ENCODE results near the gene ZNF618. TPM values are rescaled to one million over a fixed set of nuclear protein-coding genes. Genes with fewer than 3 reads are reported as not detected.
A peak's percentile ranks its signal among the peaks of the same experiment; 100 is the strongest.
"Not testable (repeated sequence)": the region's sequence is repeated elsewhere in the genome, so short reads cannot be mapped to it uniquely, and the experiment has no call there.

Gene ZNF618
- total RNA-seq, 1 donor from 2014 or later: 51.5 TPM

DNA sequence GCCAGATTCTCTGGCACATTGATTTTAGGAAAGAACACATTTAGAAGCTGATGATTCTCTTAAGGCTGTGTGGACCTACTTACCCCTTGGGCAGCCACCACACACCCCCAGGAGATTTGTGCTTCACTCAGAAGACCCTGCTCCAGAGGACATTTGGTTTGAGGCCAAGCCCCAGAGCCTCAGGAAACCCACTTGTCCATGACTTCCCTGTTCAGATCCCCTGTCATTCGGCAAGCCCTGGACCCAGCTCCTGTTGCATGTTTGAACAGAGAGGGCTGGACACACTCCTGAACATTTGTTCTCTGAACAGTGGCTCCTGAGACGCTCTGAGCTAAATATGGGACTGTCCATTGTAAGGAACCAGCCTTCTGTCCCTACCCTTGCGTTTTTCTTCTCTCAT is 119.9 kb downstream of the ZNF618 start:
- DNase-seq (ENCODE audit: extremely low spot score, unreplicated experiment): peak; percentile 39
- Mint-ChIP-seq H3K27me3 (no peaks in the 10 kb centered on the region), H3K4me1 (ENCODE audit: unreplicated experiment) (peaks cover 5% of the 10 kb centered on the region), H3K9me3 (no peaks in the 10 kb centered on the region), H3K4me3 (no peak overlapping the region), H3K36me3 (peaks cover 15% of the 10 kb centered on the region), H3K27ac (no peak overlapping the region)
- TF ChIP-seq, protein P1, sequence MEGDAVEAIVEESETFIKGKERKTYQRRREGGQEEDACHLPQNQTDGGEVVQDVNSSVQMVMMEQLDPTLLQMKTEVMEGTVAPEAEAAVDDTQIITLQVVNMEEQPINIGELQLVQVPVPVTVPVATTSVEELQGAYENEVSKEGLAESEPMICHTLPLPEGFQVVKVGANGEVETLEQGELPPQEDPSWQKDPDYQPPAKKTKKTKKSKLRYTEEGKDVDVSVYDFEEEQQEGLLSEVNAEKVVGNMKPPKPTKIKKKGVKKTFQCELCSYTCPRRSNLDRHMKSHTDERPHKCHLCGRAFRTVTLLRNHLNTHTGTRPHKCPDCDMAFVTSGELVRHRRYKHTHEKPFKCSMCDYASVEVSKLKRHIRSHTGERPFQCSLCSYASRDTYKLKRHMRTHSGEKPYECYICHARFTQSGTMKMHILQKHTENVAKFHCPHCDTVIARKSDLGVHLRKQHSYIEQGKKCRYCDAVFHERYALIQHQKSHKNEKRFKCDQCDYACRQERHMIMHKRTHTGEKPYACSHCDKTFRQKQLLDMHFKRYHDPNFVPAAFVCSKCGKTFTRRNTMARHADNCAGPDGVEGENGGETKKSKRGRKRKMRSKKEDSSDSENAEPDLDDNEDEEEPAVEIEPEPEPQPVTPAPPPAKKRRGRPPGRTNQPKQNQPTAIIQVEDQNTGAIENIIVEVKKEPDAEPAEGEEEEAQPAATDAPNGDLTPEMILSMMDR (conservative IDR thresholded peaks at IDR 0.05): no peak

DNA sequence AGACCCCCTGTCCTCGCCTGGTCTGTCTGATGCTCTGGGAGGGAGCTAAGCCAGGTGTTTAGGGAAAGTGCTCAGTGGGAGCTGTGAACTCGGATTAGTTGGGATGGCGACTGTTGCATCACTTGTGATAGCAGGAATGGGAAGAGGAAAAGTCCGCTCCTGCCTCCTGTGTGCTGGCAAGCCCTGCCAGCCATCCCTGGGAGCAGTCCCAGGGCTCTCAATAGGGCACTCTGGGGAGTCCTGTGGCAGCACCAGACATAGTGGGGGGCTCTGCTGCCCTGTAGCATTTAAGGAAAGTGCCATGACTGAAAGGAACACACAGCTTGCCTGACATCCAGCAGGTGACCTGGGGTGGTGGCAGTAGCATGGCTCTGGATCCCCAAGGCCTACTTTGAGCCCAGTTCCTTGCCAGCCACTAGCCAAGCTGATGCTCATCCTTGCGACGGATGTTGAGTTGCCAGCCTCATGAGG is 120.5 kb downstream of the ZNF618 start:
- Mint-ChIP-seq H3K27ac (no peak overlapping the region), H3K27me3 (no peaks in the 10 kb centered on the region), H3K4me1 (ENCODE audit: unreplicated experiment) (peaks cover 5% of the 10 kb centered on the region), H3K36me3 (peaks cover 11% of the 10 kb centered on the region), H3K9me3 (no peaks in the 10 kb centered on the region), H3K4me3 (no peak overlapping the region)
- no peak for DNase-seq (ENCODE audit: extremely low spot score, unreplicated experiment)
- TF ChIP-seq, protein P1 (conservative IDR thresholded peaks at IDR 0.05): no peak

DNA sequence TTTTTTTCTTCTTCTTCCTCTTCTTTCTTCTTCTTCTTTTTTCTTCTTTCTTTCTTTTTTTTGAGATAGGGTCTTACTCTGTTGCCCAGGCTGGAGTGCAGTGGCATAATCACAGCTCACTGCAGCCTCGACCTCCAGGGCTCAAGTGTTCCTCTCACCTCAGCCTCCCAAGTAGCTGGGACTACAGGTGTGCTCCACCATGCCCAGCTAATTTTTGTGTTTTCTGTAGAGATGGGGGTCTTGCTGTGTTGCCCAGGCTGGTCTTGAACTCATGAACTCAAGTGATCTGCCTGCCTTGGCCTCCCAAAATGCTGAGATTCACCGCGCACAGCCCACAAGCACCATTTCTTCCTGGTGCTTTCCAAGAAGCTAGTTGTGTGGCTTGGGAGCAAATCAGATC is 121.0 kb downstream of the ZNF618 start:
- H3K9me3 Mint-ChIP-seq; H3K4me1 Mint-ChIP-seq (ENCODE audit: unreplicated experiment); H3K27ac Mint-ChIP-seq; H3K36me3 Mint-ChIP-seq; H3K4me3 Mint-ChIP-seq; H3K27me3 Mint-ChIP-seq; DNase-seq (ENCODE audit: extremely low spot score, unreplicated experiment): not testable (repeated sequence)

DNA sequence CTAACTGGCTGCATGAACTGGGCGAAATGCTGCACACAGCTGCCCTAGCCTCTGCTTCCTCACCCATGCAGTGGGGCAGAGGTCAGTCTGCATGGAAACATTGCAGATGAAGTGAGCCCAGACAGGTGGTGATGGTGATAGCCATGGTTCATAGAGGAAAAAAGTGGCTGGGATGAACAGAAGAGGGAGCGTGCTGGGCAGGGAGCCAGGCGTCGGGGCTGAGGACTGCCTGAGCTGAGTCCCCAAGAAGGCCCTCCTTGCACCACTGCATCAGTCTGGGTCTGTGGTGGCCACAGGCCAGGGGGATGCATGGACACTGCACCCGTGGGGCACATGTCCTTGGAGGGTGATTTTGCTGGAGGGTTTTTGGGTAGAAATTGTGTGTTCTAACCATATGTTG is 121.5 kb downstream of the ZNF618 start:
- Mint-ChIP-seq H3K4me3 (no peak overlapping the region), H3K9me3 (no peaks in the 10 kb centered on the region), H3K27me3 (no peaks in the 10 kb centered on the region), H3K36me3 (peaks cover 10% of the 10 kb centered on the region), H3K27ac (no peak overlapping the region), H3K4me1 (ENCODE audit: unreplicated experiment) (peaks cover 5% of the 10 kb centered on the region)
- TF ChIP-seq, protein P1 (conservative IDR thresholded peaks at IDR 0.05): no peak
- no peak for DNase-seq (ENCODE audit: extremely low spot score, unreplicated experiment)

DNA sequence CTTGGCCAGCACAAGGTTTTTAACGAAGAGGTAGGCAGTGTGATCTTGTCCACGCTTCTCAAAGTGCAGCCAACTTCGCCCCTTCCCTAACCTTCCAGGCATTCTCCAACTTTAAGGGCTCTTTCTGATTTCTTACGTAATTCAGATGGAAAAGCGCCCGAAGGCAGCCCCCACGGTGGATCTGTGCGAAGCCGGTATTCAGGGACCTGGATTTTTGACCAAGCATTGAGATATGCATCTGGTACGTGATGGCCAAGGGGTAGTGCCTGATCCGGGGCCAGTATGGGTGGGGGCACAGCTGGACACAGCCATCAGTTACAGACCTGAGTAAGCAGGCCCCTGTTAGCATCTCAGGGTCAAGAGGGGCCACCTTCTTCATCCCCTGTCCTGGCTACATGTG is 122.0 kb downstream of the ZNF618 start:
- Mint-ChIP-seq H3K27ac (no peak overlapping the region), H3K9me3 (no peaks in the 10 kb centered on the region), H3K27me3 (no peaks in the 10 kb centered on the region), H3K36me3 (peaks cover 6% of the 10 kb centered on the region), H3K4me3 (no peak overlapping the region), H3K4me1 (ENCODE audit: unreplicated experiment) (peaks cover 5% of the 10 kb centered on the region)
- TF ChIP-seq, protein P1 (conservative IDR thresholded peaks at IDR 0.05): no peak
- DNase-seq (ENCODE audit: extremely low spot score, unreplicated experiment): no peak

DNA sequence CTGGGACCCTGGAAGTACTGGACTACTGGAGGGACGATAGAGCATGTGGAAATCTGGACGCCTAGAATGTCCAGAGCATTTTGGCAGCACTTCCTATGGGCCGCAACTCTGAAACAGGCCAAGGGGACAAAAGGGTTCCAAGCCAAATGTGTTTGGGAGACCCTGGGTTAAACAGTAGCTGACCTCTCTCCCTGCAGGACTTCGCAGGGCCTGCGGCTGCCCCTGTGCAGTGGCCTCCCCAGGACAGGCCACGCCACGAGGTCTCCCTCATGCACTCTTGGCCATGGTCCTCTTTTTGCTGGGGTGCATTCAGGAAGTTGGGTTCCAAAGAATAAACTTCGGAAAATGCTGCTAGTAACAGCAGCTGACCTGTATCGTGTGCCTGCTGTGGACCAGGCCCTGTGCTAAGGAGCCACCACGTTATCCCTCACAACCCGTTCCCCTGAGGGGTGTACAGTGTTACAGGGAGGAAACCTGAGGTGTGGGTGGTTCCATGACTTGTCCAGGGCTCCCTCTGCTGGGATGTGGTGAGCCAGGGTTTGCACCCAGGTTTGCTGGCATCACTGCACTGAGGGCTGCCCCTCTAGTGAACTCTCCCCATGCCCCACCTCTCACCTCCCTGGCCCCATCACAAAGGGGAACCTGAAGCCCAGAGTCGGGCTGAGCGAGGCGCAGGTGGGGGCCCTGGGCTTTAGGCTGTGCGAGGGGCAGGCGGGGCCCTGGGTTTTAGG is 122.6 kb downstream of the ZNF618 start:
- DNase-seq (ENCODE audit: extremely low spot score, unreplicated experiment): peak; percentile 50
- Mint-ChIP-seq H3K27ac (no peak overlapping the region), H3K9me3 (no peaks in the 10 kb centered on the region), H3K36me3 (peaks cover 6% of the 10 kb centered on the region), H3K4me1 (ENCODE audit: unreplicated experiment) (peaks cover 4% of the 10 kb centered on the region), H3K27me3 (no peaks in the 10 kb centered on the region), H3K4me3 (no peak overlapping the region)
- TF ChIP-seq, protein P1 (conservative IDR thresholded peaks at IDR 0.05): peak; percentile 34

All from type B pancreatic cell (in vitro differentiated cells).